ENCODE results near the gene SLC24A5. TPM values are rescaled to one million over a fixed set of nuclear protein-coding genes. Genes with fewer than 3 reads are reported as not detected.

The SLC24A5 gene
- total RNA-seq, 1 donor from 2014 or later, result not detected

DNA sequence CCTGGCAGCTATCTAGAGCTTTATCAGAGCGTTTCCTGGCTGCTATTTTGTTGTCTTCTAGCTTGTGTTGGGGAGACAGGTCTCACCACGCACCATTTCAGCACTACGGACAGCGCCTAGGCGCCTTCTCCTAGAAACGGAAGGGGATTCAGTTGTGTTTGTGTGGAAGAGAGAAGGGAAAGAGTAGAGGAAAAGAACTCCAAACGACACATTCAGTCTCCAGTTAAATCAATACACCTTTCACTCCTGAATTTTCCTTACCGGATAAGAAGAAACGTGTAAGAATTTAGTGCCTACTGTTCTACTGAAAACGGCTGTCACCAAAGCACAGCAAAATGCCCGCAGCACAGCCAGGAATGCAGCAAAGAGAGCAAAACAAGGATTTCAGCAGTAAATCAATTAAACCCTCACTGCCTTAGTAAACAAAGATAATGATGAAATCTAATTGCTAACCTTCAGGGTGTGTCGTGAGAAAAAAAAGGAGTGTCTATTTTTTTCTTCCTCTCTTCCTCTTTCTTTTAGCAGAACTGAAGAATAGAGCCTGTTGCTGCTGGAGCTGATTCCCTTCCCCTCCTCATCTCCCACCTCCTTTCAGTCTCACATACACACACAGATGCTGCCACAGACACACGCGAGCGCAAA lies 70.3 kb downstream of the SLC24A5 start:
- H3K4me3 ChIP-seq (ENCODE audit: low read depth, low read length), result peak overlapping the region; percentile 24
- TF ChIP-seq, protein P1, sequence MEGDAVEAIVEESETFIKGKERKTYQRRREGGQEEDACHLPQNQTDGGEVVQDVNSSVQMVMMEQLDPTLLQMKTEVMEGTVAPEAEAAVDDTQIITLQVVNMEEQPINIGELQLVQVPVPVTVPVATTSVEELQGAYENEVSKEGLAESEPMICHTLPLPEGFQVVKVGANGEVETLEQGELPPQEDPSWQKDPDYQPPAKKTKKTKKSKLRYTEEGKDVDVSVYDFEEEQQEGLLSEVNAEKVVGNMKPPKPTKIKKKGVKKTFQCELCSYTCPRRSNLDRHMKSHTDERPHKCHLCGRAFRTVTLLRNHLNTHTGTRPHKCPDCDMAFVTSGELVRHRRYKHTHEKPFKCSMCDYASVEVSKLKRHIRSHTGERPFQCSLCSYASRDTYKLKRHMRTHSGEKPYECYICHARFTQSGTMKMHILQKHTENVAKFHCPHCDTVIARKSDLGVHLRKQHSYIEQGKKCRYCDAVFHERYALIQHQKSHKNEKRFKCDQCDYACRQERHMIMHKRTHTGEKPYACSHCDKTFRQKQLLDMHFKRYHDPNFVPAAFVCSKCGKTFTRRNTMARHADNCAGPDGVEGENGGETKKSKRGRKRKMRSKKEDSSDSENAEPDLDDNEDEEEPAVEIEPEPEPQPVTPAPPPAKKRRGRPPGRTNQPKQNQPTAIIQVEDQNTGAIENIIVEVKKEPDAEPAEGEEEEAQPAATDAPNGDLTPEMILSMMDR (IDR thresholded peaks at IDR 0.05; ENCODE audit: insufficient read depth, low read length, poor library complexity, severe bottlenecking), result no peak
- DNase-seq (ENCODE audit: low read depth), result no peak
- H3K27me3 ChIP-seq (ENCODE audit: control insufficient read depth, insufficient read depth, low read length), result peaks cover 9% of the 10 kb centered on the region
- H3K36me3 ChIP-seq (ENCODE audit: control insufficient read depth, insufficient read depth, low read length), result no peaks in the 10 kb centered on the region

DNA sequence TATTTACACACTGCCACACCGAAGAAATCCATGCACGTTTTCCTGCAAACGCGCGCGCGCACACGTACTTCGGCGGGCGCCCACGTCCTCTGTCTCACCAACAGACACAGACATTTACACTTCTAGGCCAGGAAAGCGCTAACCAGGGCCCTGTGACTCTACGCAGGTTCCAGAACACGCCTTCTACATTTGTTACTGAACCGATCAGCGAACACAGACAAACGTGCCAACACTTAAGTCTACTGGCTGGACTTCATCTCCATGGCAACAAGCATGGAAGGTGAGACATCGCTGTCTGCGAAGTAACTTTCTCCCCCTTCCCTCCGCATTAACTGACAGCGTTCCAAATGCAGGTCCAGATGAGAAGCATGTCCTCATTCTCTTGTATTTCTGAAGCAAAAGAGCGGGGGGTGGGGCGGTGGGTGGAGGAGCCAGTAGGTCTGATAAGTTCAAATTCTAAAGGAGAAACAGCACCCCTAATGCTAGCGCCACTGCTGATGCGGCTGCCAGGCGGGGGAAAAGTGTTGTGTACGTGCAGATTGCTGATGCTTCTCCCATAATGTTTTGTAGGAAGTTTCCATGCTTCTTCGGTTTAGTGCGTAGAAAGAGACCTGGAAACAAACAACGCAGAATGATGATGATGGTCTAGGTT lies 70.9 kb downstream of the SLC24A5 start, which contains the start of gene CTXN2:
CTXN2 (plus strand) TSS at position 92 of the 652 bp plus-strand sequence. CDS start 9,636 bp downstream, outside the sequence.
- no peaks in the 10 kb centered on the region for H3K36me3 ChIP-seq (ENCODE audit: control insufficient read depth, insufficient read depth, low read length)
- TF ChIP-seq, protein P1 (IDR thresholded peaks at IDR 0.05; ENCODE audit: insufficient read depth, low read length, poor library complexity, severe bottlenecking), result no peak
- DNase-seq (ENCODE audit: low read depth), result no peak
- H3K27me3 ChIP-seq (ENCODE audit: control insufficient read depth, insufficient read depth, low read length), result peaks cover 9% of the 10 kb centered on the region
- peak within 1 kb of the TSS; percentile 24 for H3K4me3 ChIP-seq (ENCODE audit: low read depth, low read length)

Other genes with a start within 250 kb of the SLC24A5 start
- gene MYEF2, start 57.3 kb downstream of the SLC24A5 start, total RNA-seq, result 34.6 and 45.9 TPM in 2 replicates
- gene CTXN2, start 70.7 kb downstream of the SLC24A5 start, total RNA-seq, result 0.14 TPM in 1 of 2 replicates, not detected in the other
- gene SLC12A1, start 85.3 kb downstream of the SLC24A5 start, total RNA-seq, result not detected in 2 replicates
- 75.4 and 79.3 TPM in 2 replicates for gene DUT, start 210.4 kb downstream of the SLC24A5 start, total RNA-seq

All from kidney epithelial cell (primary cell).